CD4-positive, alpha-beta T cell treated with Interleukin-12 subunit alpha and Interleukin-12 subunit beta, for 1 hour (primary cell): Measurements from ENCODE around the gene HOXB6.

Experiments used
- DNase-seq: peaks from one replicate; pipeline ENCODE4 v3.0.0-alpha.2; 2020

HOXB6 gene

GRCh38 chr17:48564188-48565021, 40.4 kb downstream of the HOXB6 start:
- DNase-seq: no peak

- DNase-seq: no peak
Observed at GRCh38 chr17:48563867-48564187, 41.0 kb downstream of the HOXB6 start.

GRCh38 chr17:48563385-48563838, 41.4 kb downstream of the HOXB6 start:
- no peak for DNase-seq

- DNase-seq: no peak
Observed at GRCh38 chr17:48562934-48563333, 41.9 kb downstream of the HOXB6 start.

GRCh38 chr17:48561884-48562810, 42.6 kb downstream of the HOXB6 start:
- DNase-seq: no peak

- DNase-seq: no peak
Observed at GRCh38 chr17:48559840-48560817, 44.7 kb downstream of the HOXB6 start.

- no peak for DNase-seq
Observed at GRCh38 chr17:48559122-48559839, 45.5 kb downstream of the HOXB6 start.

GRCh38 chr17:48558831-48559121, 46.0 kb downstream of the HOXB6 start:
- no peak for DNase-seq

- DNase-seq: no peak
Observed at GRCh38 chr17:48558057-48558830, 46.5 kb downstream of the HOXB6 start.

GRCh38 chr17:48556576-48557401, 48.0 kb downstream of the HOXB6 start:
- no peak for DNase-seq

GRCh38 chr17:48556229-48556575, 48.6 kb downstream of the HOXB6 start:
- DNase-seq: no peak

GRCh38 chr17:48555258-48556228, 49.2 kb downstream of the HOXB6 start:
- DNase-seq: peak; percentile 24

- DNase-seq: no peak
Observed at GRCh38 chr17:48554412-48555257, 50.2 kb downstream of the HOXB6 start.

- DNase-seq: no peak
Observed at GRCh38 chr17:48553826-48554225, 51.0 kb downstream of the HOXB6 start.

GRCh38 chr17:48553190-48553547, 51.6 kb downstream of the HOXB6 start:
- no peak for DNase-seq

- DNase-seq: no peak
Observed at GRCh38 chr17:48552466-48553189, 52.2 kb downstream of the HOXB6 start.

GRCh38 chr17:48551596-48552465, 53.0 kb downstream of the HOXB6 start:
- no peak for DNase-seq
